B cell (primary cell): ENCODE data around the gene WTAP.

Experiments
- EZH2 ChIP-seq: IDR thresholded peaks from 2 replicates; pipeline ENCODE4 v1.6.1; 2012; ENCODE audit warnings: borderline replicate concordance, low read depth, mild to moderate bottlenecking, moderate library complexity, low read length; ENCODE audit not compliant: insufficient read depth, poor library complexity, severe bottlenecking
- TF ChIP-seq, protein P1 (sequence below): fragments of 200-600 bp; IDR thresholded peaks from one replicate; pipeline ENCODE4 v1.8.0; 2022; ENCODE audit warnings: antibody characterized with exemption, mild to moderate bottlenecking

DNA sequence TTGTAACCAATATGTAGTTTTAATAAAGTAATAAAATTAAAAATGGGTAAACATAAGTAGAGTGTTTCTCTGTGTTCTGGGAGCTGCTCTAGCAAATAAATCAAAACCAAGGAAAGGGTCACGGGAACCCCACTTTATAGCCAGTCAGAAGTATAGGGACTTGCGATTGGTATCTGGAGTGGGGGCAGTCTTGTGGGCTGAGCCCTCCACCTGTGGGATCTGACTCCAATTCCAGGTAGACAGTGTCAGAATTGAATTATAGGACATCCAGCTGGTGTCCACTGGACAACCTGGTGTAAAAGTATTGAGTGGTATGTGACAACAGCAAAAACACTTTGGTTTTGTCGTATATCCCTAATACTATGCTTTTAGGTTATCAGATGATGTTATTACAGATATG, 48.7 kb upstream of the WTAP start:
- TF ChIP-seq, protein P1, sequence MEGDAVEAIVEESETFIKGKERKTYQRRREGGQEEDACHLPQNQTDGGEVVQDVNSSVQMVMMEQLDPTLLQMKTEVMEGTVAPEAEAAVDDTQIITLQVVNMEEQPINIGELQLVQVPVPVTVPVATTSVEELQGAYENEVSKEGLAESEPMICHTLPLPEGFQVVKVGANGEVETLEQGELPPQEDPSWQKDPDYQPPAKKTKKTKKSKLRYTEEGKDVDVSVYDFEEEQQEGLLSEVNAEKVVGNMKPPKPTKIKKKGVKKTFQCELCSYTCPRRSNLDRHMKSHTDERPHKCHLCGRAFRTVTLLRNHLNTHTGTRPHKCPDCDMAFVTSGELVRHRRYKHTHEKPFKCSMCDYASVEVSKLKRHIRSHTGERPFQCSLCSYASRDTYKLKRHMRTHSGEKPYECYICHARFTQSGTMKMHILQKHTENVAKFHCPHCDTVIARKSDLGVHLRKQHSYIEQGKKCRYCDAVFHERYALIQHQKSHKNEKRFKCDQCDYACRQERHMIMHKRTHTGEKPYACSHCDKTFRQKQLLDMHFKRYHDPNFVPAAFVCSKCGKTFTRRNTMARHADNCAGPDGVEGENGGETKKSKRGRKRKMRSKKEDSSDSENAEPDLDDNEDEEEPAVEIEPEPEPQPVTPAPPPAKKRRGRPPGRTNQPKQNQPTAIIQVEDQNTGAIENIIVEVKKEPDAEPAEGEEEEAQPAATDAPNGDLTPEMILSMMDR: no peak
- no peak for TF ChIP-seq EZH2
